Activated CD4-positive, alpha-beta T cell treated with anti-CD3 and anti-CD28 coated beads for 48 hours (primary cell): Measurements from ENCODE around the gene TTLL13.
A peak's percentile ranks its signal among the peaks of the same experiment; 100 is the strongest.

ENCODE experiments used
- DNase-seq: peaks from one replicate; pipeline ENCODE4 v3.0.0-alpha.2; 2020

TTLL13 gene

GRCh38 chr15:90249203-90249863 lies at the start of gene TTLL13:
Gene TTLL13, plus strand, starts transcription at chr15:90249556. Its CDS starts 1,075 bp downstream, at chr15:90250631.
- peak; percentile 92 for DNase-seq

- DNase-seq = no peak
Observed at GRCh38 chr15:90200534-90201129, 48.7 kb upstream of the TTLL13 start.

GRCh38 chr15:90201130-90201943 lies 48.0 kb upstream of the TTLL13 start, which contains the start of gene SEMA4B:
Gene SEMA4B, plus strand, starts transcription at chr15:90201330. Its CDS starts 249 bp downstream, at chr15:90201579.
- peak; percentile 76 for DNase-seq

GRCh38 chr15:90201944-90202375 lies 47.4 kb upstream of the TTLL13 start:
- no peak for DNase-seq

GRCh38 chr15:90202929-90203328 lies 46.4 kb upstream of the TTLL13 start:
- DNase-seq = no peak

- no peak for DNase-seq
Observed at GRCh38 chr15:90203473-90203872, 45.9 kb upstream of the TTLL13 start.

- no peak for DNase-seq
Observed at GRCh38 chr15:90203922-90204321, 45.4 kb upstream of the TTLL13 start.

GRCh38 chr15:90205050-90205848 lies 44.1 kb upstream of the TTLL13 start:
- no peak for DNase-seq

- no peak for DNase-seq
Observed at GRCh38 chr15:90205886-90206285, 43.5 kb upstream of the TTLL13 start.

- no peak for DNase-seq
Observed at GRCh38 chr15:90207252-90207651, 42.1 kb upstream of the TTLL13 start.

- DNase-seq = no peak
Observed at GRCh38 chr15:90208356-90208755, 41.0 kb upstream of the TTLL13 start.

- peak; percentile 47 for DNase-seq
Observed at GRCh38 chr15:90209591-90209990, 39.8 kb upstream of the TTLL13 start.

GRCh38 chr15:90210593-90210992 lies 38.8 kb upstream of the TTLL13 start:
- no peak for DNase-seq

GRCh38 chr15:90211009-90211408 lies 38.3 kb upstream of the TTLL13 start:
- DNase-seq = no peak

GRCh38 chr15:90211440-90212143 lies 37.8 kb upstream of the TTLL13 start:
- DNase-seq = no peak

- no peak for DNase-seq
Observed at GRCh38 chr15:90212221-90213098, 36.9 kb upstream of the TTLL13 start.

- DNase-seq = no peak
Observed at GRCh38 chr15:90213122-90213817, 36.1 kb upstream of the TTLL13 start.

GRCh38 chr15:90213818-90214204 lies 35.5 kb upstream of the TTLL13 start:
- DNase-seq = no peak

- DNase-seq = no peak
Observed at GRCh38 chr15:90214553-90215196, 34.7 kb upstream of the TTLL13 start.
